Activated CD4-positive, alpha-beta memory T cell treated with anti-CD3 and anti-CD28 coated beads, Interleukin-2, amount 10 ng/mL, durations not matched to agents 7 days and 5 days (primary cell): Measurements from ENCODE around the gene PRKCG. TPM values are rescaled to one million over a fixed set of nuclear protein-coding genes. Genes with fewer than 3 reads are reported as not detected.

Source experiments
- CTCF ChIA-PET: fragments of 350-600 bp; sonication (Branson Sonifier 250); formaldehyde crosslinking; loops from one replicate; lab custom pipeline; 2021; ENCODE audit warnings: antibody characterized with exemption, inconsistent platforms; lab: Charles Lee
- POLR2A ChIA-PET: fragments of 350-600 bp; sonication (Branson Sonifier 250); formaldehyde crosslinking; loops from one replicate; lab custom pipeline; 2021; ENCODE audit warnings: antibody characterized with exemption; lab: Charles Lee
- DNase-seq: peaks from one replicate; pipeline ENCODE4 v3.0.0-alpha.2; 2020
- H3K27ac Mint-ChIP-seq: one replicate; pipeline ENCODE4 v1.8.0; 2021; ENCODE audit warnings: mild to moderate bottlenecking, mixed read lengths
- H3K27me3 Mint-ChIP-seq: one replicate; pipeline ENCODE4 v1.8.0; 2021; ENCODE audit warnings: mixed read lengths
- H3K36me3 Mint-ChIP-seq: one replicate; pipeline ENCODE4 v1.8.0; 2021; ENCODE audit warnings: low read depth, mixed read lengths
- H3K4me1 Mint-ChIP-seq: one replicate; pipeline ENCODE4 v1.8.0; 2021; ENCODE audit warnings: mixed read lengths
- H3K4me3 Mint-ChIP-seq: one replicate; pipeline ENCODE4 v1.8.0; 2021; ENCODE audit warnings: mild to moderate bottlenecking, mixed read lengths
- H3K9me3 Mint-ChIP-seq: one replicate; pipeline ENCODE4 v1.8.0; 2021; ENCODE audit warnings: mixed read lengths
- total RNA-seq, 2 experiments: library from RNA; stranded (reverse); gene quantifications; one replicate each; pipeline ENCODE4 v1.2.3, GENCODE V29; 2021

The PRKCG gene
- total RNA-seq, 2 experiments from 2014 or later, result not detected

GRCh38 chr19:53883741-53884140 is 1.7 kb downstream of the PRKCG start:
- CTCF ChIA-PET, result interaction anchor here (1.2 kb wide), 1 partner anchor 10 kb away, joined by 3 read pairs; no protein-coding TSS in a partner anchor
- Mint-ChIP-seq H3K27ac (no peak overlapping the region), H3K4me1 (peaks cover 13% of the 10 kb centered on the region), H3K27me3 (peaks cover 31% of the 10 kb centered on the region), H3K4me3 (no peak overlapping the region), H3K9me3 (no peaks in the 10 kb centered on the region), H3K36me3 (peaks cover 3% of the 10 kb centered on the region)
- POLR2A ChIA-PET, result interaction anchor here (1.6 kb wide), 1 partner anchor 16 kb away, joined by 3 read pairs; no protein-coding TSS in a partner anchor
- no peak for DNase-seq

- no peaks in the 10 kb centered on the region for H3K9me3 Mint-ChIP-seq
- peaks cover 3% of the 10 kb centered on the region for H3K36me3 Mint-ChIP-seq
- CTCF ChIA-PET, result no interaction called here
These were observed 2.3 kb downstream of the PRKCG start for GRCh38 chr19:53884256-53884655.

GRCh38 chr19:53885036-53885435 is 3.0 kb downstream of the PRKCG start:
- H3K9me3 Mint-ChIP-seq, result no peaks in the 10 kb centered on the region
- peaks cover 12% of the 10 kb centered on the region for H3K4me1 Mint-ChIP-seq
- peaks cover 27% of the 10 kb centered on the region for H3K27me3 Mint-ChIP-seq
- peaks cover 3% of the 10 kb centered on the region for H3K36me3 Mint-ChIP-seq
- no peak for DNase-seq
- no peak overlapping the region for H3K4me3 Mint-ChIP-seq
- POLR2A ChIA-PET, result interaction anchor here (0.7 kb wide), 1 partner anchor 145 kb away, joined by 3 read pairs; no protein-coding TSS in a partner anchor
- H3K27ac Mint-ChIP-seq, result no peak overlapping the region
- CTCF ChIA-PET, result no interaction called here

More at GRCh38 chr19:53884256-53884655, 2.3 kb downstream of the PRKCG start:
- H3K4me3 Mint-ChIP-seq, result no peak overlapping the region
- no peak for DNase-seq
- peaks cover 27% of the 10 kb centered on the region for H3K27me3 Mint-ChIP-seq
- POLR2A ChIA-PET, result interaction anchor here (1.6 kb wide), 1 partner anchor 15 kb away, joined by 3 read pairs; no protein-coding TSS in a partner anchor
- no peak overlapping the region for H3K27ac Mint-ChIP-seq
- peaks cover 9% of the 10 kb centered on the region for H3K4me1 Mint-ChIP-seq

GRCh38 chr19:53892301-53892980 is 10.4 kb downstream of the PRKCG start:
- CTCF ChIA-PET, result interaction anchor here (1.1 kb wide), 1 partner anchor 100 kb away, joined by 3 read pairs; no protein-coding TSS in a partner anchor
- Mint-ChIP-seq H3K4me3 (no peak overlapping the region), H3K36me3 (no peaks in the 10 kb centered on the region), H3K4me1 (peaks cover 5% of the 10 kb centered on the region), H3K9me3 (no peaks in the 10 kb centered on the region), H3K27ac (no peak overlapping the region), H3K27me3 (peaks cover 9% of the 10 kb centered on the region)
- POLR2A ChIA-PET, result no interaction called here
- DNase-seq, result no peak

- Mint-ChIP-seq H3K36me3 (no peaks in the 10 kb centered on the region), H3K9me3 (no peaks in the 10 kb centered on the region), H3K4me1 (peaks cover 5% of the 10 kb centered on the region), H3K4me3 (no peak overlapping the region), H3K27ac (no peak overlapping the region), H3K27me3 (peaks cover 12% of the 10 kb centered on the region)
- ChIA-PET CTCF (no interaction called here), POLR2A (no interaction called here)
- DNase-seq, result no peak
These were observed 11.0 kb downstream of the PRKCG start for GRCh38 chr19:53892981-53893325.

- peaks cover 2% of the 10 kb centered on the region for H3K9me3 Mint-ChIP-seq
- ChIA-PET POLR2A (no interaction called here), CTCF (no interaction called here)
- no peak for DNase-seq
- no peaks in the 10 kb centered on the region for H3K36me3 Mint-ChIP-seq
- no peak overlapping the region for H3K27ac Mint-ChIP-seq
- H3K27me3 Mint-ChIP-seq, result peaks cover 17% of the 10 kb centered on the region
- H3K4me3 Mint-ChIP-seq, result no peak overlapping the region
- H3K4me1 Mint-ChIP-seq, result peaks cover 7% of the 10 kb centered on the region
These were observed 12.7 kb downstream of the PRKCG start for GRCh38 chr19:53894707-53895106.

- ChIA-PET POLR2A (no interaction called here), CTCF (interaction anchor here (1.1 to 1.7 kb wide), 2 partner anchors 55 to 127 kb away, joined by 3 to 5 read pairs; no protein-coding TSS in a partner anchor)
- H3K27me3 Mint-ChIP-seq, result peaks cover 15% of the 10 kb centered on the region
- peaks cover 2% of the 10 kb centered on the region for H3K4me1 Mint-ChIP-seq
- H3K36me3 Mint-ChIP-seq, result no peaks in the 10 kb centered on the region
- H3K4me3 Mint-ChIP-seq, result no peak overlapping the region
- H3K9me3 Mint-ChIP-seq, result peaks cover 2% of the 10 kb centered on the region
- no peak overlapping the region for H3K27ac Mint-ChIP-seq
- no peak for DNase-seq
These were observed 14.7 kb downstream of the PRKCG start for GRCh38 chr19:53896682-53897081.

GRCh38 chr19:53897459-53897858 is 15.5 kb downstream of the PRKCG start:
- CTCF ChIA-PET, result interaction anchor here (0.7 to 1.7 kb wide), 2 partner anchors 44 to 56 kb away, joined by 3 read pairs; no protein-coding TSS in a partner anchor
- no peak overlapping the region for H3K4me3 Mint-ChIP-seq
- no peak for DNase-seq
- POLR2A ChIA-PET, result no interaction called here
- H3K36me3 Mint-ChIP-seq, result no peaks in the 10 kb centered on the region
- peaks cover 13% of the 10 kb centered on the region for H3K27me3 Mint-ChIP-seq
- no peak overlapping the region for H3K27ac Mint-ChIP-seq
- peaks cover 2% of the 10 kb centered on the region for H3K4me1 Mint-ChIP-seq
- H3K9me3 Mint-ChIP-seq, result peaks cover 2% of the 10 kb centered on the region

- H3K4me1 Mint-ChIP-seq, result peaks cover 2% of the 10 kb centered on the region
- DNase-seq, result no peak
- H3K27me3 Mint-ChIP-seq, result peaks cover 14% of the 10 kb centered on the region
- no peaks in the 10 kb centered on the region for H3K36me3 Mint-ChIP-seq
- no peak overlapping the region for H3K4me3 Mint-ChIP-seq
- peaks cover 2% of the 10 kb centered on the region for H3K9me3 Mint-ChIP-seq
- ChIA-PET POLR2A (no interaction called here), CTCF (interaction anchor here (0.7 kb wide), 1 partner anchor 44 kb away, joined by 3 read pairs; no protein-coding TSS in a partner anchor)
- H3K27ac Mint-ChIP-seq, result no peak overlapping the region
These were observed 16.2 kb downstream of the PRKCG start for GRCh38 chr19:53898166-53898565.

- CTCF ChIA-PET, result no interaction called here
- no peak overlapping the region for H3K27ac Mint-ChIP-seq
- H3K9me3 Mint-ChIP-seq, result peaks cover 2% of the 10 kb centered on the region
- POLR2A ChIA-PET, result interaction anchor here (0.9 kb wide), 1 partner anchor 15 kb away, joined by 3 read pairs; no protein-coding TSS in a partner anchor
- no peaks in the 10 kb centered on the region for H3K36me3 Mint-ChIP-seq
- DNase-seq, result peak; percentile 17
- no peak overlapping the region for H3K4me3 Mint-ChIP-seq
- peaks cover 14% of the 10 kb centered on the region for H3K27me3 Mint-ChIP-seq
- H3K4me1 Mint-ChIP-seq, result peaks cover 2% of the 10 kb centered on the region
These were observed 16.8 kb downstream of the PRKCG start for GRCh38 chr19:53898636-53899341.

- Mint-ChIP-seq H3K9me3 (peaks cover 2% of the 10 kb centered on the region), H3K27ac (no peak overlapping the region), H3K4me1 (peaks cover 15% of the 10 kb centered on the region), H3K27me3 (peaks cover 25% of the 10 kb centered on the region), H3K4me3 (no peak overlapping the region), H3K36me3 (no peaks in the 10 kb centered on the region)
- CTCF ChIA-PET, result no interaction called here
- POLR2A ChIA-PET, result no interaction called here
- no peak for DNase-seq
These were observed 18.3 kb downstream of the PRKCG start for GRCh38 chr19:53900191-53900860.

- Mint-ChIP-seq H3K27me3 (peaks cover 39% of the 10 kb centered on the region), H3K36me3 (no peaks in the 10 kb centered on the region)
- CTCF ChIA-PET, result interaction anchor here (0.6 to 1.8 kb wide), 2 partner anchors 120 to 246 kb away, joined by 3 to 7 read pairs; no protein-coding TSS in a partner anchor
These were observed 21.2 kb downstream of the PRKCG start for GRCh38 chr19:53903055-53903680.

More at GRCh38 chr19:53903055-53903680, 21.2 kb downstream of the PRKCG start:
- no peak overlapping the region for H3K27ac Mint-ChIP-seq
- peaks cover 36% of the 10 kb centered on the region for H3K4me1 Mint-ChIP-seq
- peak; percentile 43 for DNase-seq
- no peak overlapping the region for H3K4me3 Mint-ChIP-seq
- H3K9me3 Mint-ChIP-seq, result peaks cover 2% of the 10 kb centered on the region
- POLR2A ChIA-PET, result interaction anchor here (0.6 kb wide), 1 partner anchor 41 kb away, joined by 3 read pairs; no protein-coding TSS in a partner anchor
